ENCODE data around the gene NOS3. TPM values are rescaled to one million over a fixed set of nuclear protein-coding genes. Genes with fewer than 3 reads are reported as not detected.

NOS3 gene
- total RNA-seq, 3 donors from 2014 or later: 3.8 to 35.1 (median 5.1) TPM

DNA sequence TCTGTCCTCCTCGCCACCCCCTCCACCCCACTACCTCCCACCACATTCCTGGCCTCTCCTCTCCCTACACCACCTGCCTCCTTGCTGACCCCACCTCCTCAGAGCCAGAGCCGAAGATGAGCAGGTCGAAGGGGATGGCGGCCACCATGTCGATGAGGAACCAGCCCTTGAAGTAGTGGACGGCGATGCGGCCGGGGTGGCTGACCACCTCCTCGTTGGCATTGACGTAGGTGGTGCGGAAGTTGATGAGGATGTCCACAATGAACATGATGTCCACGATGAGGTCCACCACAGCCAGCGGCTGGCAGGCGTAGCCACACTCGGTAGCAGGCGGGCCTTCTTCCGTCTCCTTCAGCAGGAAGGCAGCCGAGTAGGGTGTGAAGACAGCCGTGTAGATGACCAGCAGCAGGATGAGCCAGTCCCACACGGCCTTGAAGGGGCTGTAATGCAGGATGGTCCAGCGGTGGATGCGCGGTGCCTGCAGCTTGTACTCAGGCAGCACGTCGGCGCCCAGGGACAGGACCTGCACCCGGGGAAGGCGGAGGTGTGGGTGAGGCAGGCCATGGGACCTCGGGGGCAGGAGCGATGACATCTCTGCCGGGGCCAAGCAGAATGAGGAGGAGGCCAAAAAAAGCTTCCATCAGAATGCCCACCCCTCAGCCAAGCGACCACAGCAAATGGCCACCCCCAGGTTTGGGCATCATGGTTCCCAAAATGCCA lies 38.3 kb upstream of the NOS3 start:
- no peak for TF ChIP-seq POLR2A (IDR thresholded peaks at IDR 0.05)
- TF ChIP-seq, protein P1, sequence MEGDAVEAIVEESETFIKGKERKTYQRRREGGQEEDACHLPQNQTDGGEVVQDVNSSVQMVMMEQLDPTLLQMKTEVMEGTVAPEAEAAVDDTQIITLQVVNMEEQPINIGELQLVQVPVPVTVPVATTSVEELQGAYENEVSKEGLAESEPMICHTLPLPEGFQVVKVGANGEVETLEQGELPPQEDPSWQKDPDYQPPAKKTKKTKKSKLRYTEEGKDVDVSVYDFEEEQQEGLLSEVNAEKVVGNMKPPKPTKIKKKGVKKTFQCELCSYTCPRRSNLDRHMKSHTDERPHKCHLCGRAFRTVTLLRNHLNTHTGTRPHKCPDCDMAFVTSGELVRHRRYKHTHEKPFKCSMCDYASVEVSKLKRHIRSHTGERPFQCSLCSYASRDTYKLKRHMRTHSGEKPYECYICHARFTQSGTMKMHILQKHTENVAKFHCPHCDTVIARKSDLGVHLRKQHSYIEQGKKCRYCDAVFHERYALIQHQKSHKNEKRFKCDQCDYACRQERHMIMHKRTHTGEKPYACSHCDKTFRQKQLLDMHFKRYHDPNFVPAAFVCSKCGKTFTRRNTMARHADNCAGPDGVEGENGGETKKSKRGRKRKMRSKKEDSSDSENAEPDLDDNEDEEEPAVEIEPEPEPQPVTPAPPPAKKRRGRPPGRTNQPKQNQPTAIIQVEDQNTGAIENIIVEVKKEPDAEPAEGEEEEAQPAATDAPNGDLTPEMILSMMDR (IDR thresholded peaks at IDR 0.05): no peak
- TF ChIP-seq POLR2AphosphoS5 (IDR thresholded peaks at IDR 0.05): no peak
- Histone ChIP-seq H3K27ac (no peak overlapping the region), H3K36me3 (no peaks in the 10 kb centered on the region), H3K4me3 (no peak overlapping the region), H3K4me1 (peaks cover 4 to 7% of the 10 kb centered on the region in 2 donors), H3K27me3 (peaks cover 0 to 31% of the 10 kb centered on the region in 2 donors), H3K9me3 (no peaks in the 10 kb centered on the region)
- intact Hi-C loops (cut with DNase I; ENCODE audit: low total_unique reads): loop anchor here (1.0 kb wide), 1 partner anchor 34 kb away; no protein-coding TSS in a partner anchor
- DNase-seq (ENCODE audit: low spot score in 2 of 2): no peak

DNA sequence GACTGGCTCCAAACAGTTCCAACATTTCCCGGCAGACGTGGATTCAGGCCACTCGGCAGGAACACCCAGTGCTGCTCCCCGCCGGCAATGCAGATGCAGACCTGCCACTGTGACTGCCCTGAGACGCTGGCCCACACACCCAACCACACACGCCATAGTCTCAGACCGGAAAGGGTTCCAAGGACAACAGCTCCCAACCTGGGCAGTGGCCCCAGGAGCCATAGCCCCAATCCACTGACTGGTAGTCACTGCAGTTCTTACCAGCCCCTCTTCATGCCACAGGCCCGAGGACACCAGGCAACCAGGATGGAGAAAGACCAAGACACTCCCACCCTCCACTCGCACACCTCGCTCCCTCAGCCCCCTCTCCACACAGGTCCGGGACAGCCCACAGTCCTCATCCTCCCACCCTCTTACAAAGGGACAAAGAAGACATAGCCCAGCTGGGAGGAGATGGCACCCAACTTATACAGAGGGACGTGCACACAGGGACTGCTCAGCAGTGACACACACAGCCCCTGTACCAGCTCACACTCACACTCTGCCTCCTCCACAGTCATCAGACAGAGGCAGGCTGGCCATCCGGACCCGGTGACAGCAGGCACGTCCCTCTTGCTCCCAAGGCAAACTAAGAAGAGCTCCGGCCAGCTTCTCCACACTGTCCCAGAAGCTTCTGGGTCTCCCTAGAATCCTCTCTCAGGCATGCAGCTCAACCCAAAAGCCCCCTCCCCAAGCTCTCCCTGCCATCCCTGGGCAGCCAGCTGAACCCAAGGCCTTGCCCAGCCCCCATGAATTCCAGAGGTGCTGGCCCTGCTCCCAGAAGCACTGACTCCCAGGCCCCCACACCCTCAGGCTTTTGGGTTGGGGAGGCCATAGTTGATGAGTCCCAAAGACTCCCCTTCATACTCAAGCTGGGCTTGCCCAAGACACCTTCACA lies 37.5 kb upstream of the NOS3 start:
- intact Hi-C loops (cut with DNase I; ENCODE audit: low total_unique reads): no loop called here
- no peak overlapping the region for H3K27ac ChIP-seq
- no peaks in the 10 kb centered on the region for H3K36me3 ChIP-seq
- H3K4me3 ChIP-seq: no peak overlapping the region
- H3K9me3 ChIP-seq: no peaks in the 10 kb centered on the region
- TF ChIP-seq, protein P1 (IDR thresholded peaks at IDR 0.05): no peak
- no peak for TF ChIP-seq POLR2A (IDR thresholded peaks at IDR 0.05)
- no peak for TF ChIP-seq POLR2AphosphoS5 (IDR thresholded peaks at IDR 0.05)
- no peak for DNase-seq (ENCODE audit: low spot score in 2 of 2)
- H3K4me1 ChIP-seq: peaks cover 4 to 7% of the 10 kb centered on the region in 2 donors
- peaks cover 0 to 34% of the 10 kb centered on the region in 2 donors for H3K27me3 ChIP-seq

DNA sequence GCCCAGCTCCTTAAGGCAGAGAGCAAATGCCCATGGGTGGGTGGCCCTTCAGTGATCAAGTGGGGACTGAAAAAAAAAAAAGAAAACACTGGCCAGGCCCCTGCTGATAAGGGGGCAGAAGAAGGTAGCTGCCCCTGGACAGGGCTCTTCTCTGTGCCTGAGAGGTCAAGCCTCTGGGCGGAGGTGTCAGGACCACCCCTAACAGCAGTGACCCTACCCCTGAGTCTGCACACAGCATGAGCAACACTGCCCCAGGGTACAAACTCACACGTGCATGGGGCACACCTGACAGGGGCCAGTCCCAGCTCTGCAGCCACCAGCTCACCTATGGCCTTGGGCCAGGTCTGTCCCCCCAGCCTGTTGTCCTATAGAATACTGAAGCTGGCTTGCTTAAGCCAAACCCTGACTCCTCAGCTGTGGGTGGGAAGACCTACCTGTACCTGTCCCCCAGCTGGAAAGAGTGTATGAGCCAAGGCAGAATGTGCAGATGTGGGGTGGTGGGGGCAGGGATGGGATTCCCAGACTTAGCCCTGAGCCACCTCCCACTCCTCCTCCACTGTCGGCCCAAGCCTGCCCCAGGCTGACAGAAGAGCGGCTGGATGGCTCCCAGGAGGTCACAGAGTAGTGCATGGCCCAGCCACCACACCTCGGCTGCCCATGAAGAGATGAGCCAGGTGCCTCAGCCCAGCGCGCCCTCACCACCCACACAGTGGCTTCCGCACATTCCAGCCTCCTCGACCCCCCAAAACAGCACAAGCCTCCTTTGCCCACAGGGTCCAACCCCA lies 36.4 kb upstream of the NOS3 start:
- Histone ChIP-seq H3K27me3 (peaks cover 0 to 42% of the 10 kb centered on the region in 2 donors), H3K4me3 (no peak overlapping the region), H3K36me3 (no peaks in the 10 kb centered on the region), H3K27ac (no peak overlapping the region), H3K4me1 (peaks cover 4 to 7% of the 10 kb centered on the region in 2 donors), H3K9me3 (no peaks in the 10 kb centered on the region)
- intact Hi-C loops (cut with DNase I; ENCODE audit: low total_unique reads): no loop called here
- no peak for DNase-seq (ENCODE audit: low spot score in 2 of 2)
- TF ChIP-seq, protein P1 (IDR thresholded peaks at IDR 0.05): no peak
- no peak for TF ChIP-seq POLR2A (IDR thresholded peaks at IDR 0.05)
- TF ChIP-seq POLR2AphosphoS5 (IDR thresholded peaks at IDR 0.05): no peak

DNA sequence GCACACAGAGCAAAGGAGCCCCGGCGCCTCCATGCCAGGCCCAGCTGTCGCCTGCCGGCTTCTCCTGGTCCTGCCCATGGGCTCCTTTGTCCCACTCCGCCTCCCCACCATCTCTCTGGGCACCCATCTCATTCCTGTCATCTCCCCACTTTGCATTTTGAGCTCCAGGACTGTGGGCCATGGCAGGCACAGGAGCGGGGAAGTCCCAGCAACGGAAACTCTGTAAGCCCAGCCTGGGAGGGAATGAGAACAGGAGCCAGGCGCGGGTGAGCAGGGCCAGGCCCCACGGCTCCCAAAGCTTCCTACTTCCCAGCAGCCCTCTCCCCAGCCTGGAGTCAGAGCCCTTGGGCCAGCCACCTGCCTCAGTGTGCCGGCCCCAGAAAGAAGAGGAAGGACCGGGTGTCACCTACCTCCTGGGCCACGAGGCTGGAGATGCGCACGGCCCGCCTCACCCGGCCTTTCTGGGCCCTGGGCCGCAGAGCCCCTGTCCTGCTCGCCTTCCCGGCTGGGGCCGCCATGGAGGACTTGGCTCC lies 35.8 kb upstream of the NOS3 start:
- Histone ChIP-seq H3K4me1 (peaks cover 4 to 7% of the 10 kb centered on the region in 2 donors), H3K36me3 (no peaks in the 10 kb centered on the region), H3K27ac (no peak overlapping the region), H3K4me3 (peak overlapping the region in 2 of 3 donors; percentile 25 to 48), H3K9me3 (no peaks in the 10 kb centered on the region), H3K27me3 (peaks cover 0 to 47% of the 10 kb centered on the region in 2 donors)
- intact Hi-C loops (cut with DNase I; ENCODE audit: low total_unique reads): no loop called here
- TF ChIP-seq, protein P1 (IDR thresholded peaks at IDR 0.05): no peak
- TF ChIP-seq POLR2AphosphoS5 (IDR thresholded peaks at IDR 0.05) (no peak), POLR2A (IDR thresholded peaks at IDR 0.05) (no peak)
- DNase-seq (ENCODE audit: low spot score in 2 of 2): no peak
